HG02852 (cell line): ENCODE results near the gene FCN2.

Experiments used
- ATAC-seq: cut with Tn5 transposase; IDR thresholded peaks from one replicate; pipeline ENCODE4 v1.9.1; 2021; ENCODE audit warnings: mild to moderate bottlenecking, moderate library complexity; ENCODE audit not compliant: unreplicated experiment

The FCN2 gene

GRCh38 chr9:134908524-134909309 is 28.1 kb downstream of the FCN2 start:
- ATAC-seq: no peak

GRCh38 chr9:134909511-134910481 is 29.2 kb downstream of the FCN2 start:
- ATAC-seq: no peak

GRCh38 chr9:134912126-134912840 is 31.7 kb downstream of the FCN2 start:
- no peak for ATAC-seq

- no peak for ATAC-seq
These were observed 32.6 kb downstream of the FCN2 start for GRCh38 chr9:134913041-134913712.

GRCh38 chr9:134913713-134914500 is 33.3 kb downstream of the FCN2 start:
- no peak for ATAC-seq

DNA sequence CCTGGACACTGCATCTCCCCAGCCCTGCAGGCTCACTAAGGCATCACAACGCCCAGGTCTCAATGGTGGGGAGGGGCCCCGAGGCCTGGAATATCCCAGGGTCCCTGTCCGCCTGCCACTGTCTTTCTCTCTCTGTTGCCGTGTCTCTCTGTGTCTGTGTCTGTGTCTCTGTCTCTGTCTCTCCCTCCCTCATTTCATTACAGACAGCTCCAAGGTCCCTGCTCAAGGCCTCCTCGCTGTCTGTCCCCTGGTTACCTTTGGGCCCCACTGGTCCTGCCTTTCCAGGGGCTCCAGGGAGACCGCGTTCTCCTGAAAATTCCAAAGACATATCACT is 33.9 kb downstream of the FCN2 start:
- ATAC-seq: no peak

- ATAC-seq: no peak
These were observed 34.7 kb downstream of the FCN2 start for GRCh38 chr9:134915046-134915985.

- no peak for ATAC-seq
These were observed 35.6 kb downstream of the FCN2 start for GRCh38 chr9:134916161-134916665.

- no peak for ATAC-seq
These were observed 37.1 kb downstream of the FCN2 start, which contains the start of gene FCN1 for GRCh38 chr9:134917431-134918373. FCN1 (minus strand) TSS chr9:134917912; CDS start chr9:134917871, 41 bp downstream.

GRCh38 chr9:134918646-134919045 is 38.0 kb downstream of the FCN2 start:
- no peak for ATAC-seq

GRCh38 chr9:134919303-134919702 is 38.7 kb downstream of the FCN2 start:
- ATAC-seq: no peak

DNA sequence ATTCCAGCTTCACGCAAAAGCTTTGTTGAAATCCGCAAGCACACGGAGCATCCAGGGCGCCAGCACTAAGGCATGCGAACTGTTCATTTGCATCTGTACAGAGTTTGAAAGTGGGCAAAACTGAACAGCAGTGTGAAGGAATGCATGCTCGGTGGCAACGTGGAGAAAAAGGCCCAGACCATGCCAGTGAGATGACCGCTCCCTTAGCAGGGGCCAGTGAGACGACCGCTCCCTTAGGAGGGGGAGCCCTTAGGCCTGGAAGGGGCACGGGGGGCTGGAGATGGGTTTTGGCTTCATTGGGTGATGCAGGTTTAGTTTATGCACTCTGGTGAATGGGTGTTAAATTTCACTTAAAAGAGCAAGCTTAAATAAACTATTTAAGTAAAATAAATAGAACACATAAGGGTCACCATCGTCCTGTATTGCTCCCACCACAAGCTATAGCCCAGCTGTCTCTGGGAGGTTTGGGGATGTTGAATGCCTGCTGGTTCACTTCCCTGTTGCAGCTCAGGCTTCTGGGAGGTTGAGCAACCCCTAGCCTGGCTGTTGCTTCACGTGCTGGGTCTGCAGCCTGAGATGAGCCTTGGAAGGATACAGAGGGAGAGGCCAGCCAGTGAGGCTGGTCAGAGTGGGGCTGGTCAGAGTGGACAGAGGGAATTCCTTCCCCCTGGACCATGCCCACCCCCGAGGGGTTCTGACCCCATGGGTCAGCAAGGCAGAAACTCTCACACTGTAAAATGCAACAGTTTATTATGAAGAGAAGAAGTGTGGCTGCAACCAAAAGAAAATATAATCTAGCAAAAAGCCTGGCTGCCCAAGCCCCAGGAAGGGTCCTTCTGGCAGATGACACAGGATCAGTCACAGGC is 41.7 kb downstream of the FCN2 start:
- no peak for ATAC-seq

DNA sequence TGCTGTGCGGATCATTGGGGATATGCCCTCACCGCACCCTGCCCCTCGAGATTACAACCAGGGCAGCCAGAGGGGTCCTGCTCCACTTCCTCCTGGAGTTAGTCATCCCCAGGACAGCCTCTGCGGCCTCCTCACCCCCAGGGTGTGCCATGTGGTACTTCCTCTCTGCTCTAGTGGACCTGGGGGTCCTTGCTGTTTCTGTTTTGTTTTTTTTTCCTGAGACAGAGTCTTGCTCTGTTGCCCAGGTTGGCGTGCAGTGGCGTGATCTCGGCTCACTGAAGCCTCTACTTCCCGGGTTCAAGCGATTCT is 42.3 kb downstream of the FCN2 start:
- no peak for ATAC-seq

GRCh38 chr9:134923466-134923865 is 42.9 kb downstream of the FCN2 start:
- ATAC-seq: no peak

GRCh38 chr9:134925011-134925511 is 44.5 kb downstream of the FCN2 start:
- ATAC-seq: no peak

GRCh38 chr9:134928436-134929192 is 48.0 kb downstream of the FCN2 start:
- ATAC-seq: no peak
